ENCODE results near the gene STAG3. TPM values are rescaled to one million over a fixed set of nuclear protein-coding genes. Genes with fewer than 3 reads are reported as not detected.
"Not testable (repeated sequence)": the region's sequence is repeated elsewhere in the genome, so short reads cannot be mapped to it uniquely, and the experiment has no call there.

The STAG3 gene
- total RNA-seq, 3 donors from 2014 or later, result 3.3 to 5.8 (median 3.9) TPM

GRCh38 chr7:100257017-100257416 is 79.3 kb downstream of the STAG3 start:
- ATAC-seq, result no peak

GRCh38 chr7:100259984-100260383 is 82.3 kb downstream of the STAG3 start:
- not testable (repeated sequence) for H3K4me1 Mint-ChIP-seq (ENCODE audit: low read depth); H3K4me3 Mint-ChIP-seq; H3K9me3 Mint-ChIP-seq; DNase-seq; ATAC-seq; H3K36me3 Mint-ChIP-seq (ENCODE audit: insufficient read depth); H3K27me3 Mint-ChIP-seq (ENCODE audit: low read depth)

More at GRCh38 chr7:100257017-100257416, 79.3 kb downstream of the STAG3 start:
- no peaks in the 10 kb centered on the region for H3K9me3 Mint-ChIP-seq
- H3K4me3 Mint-ChIP-seq, result no peak overlapping the region
- H3K27me3 Mint-ChIP-seq (ENCODE audit: low read depth), result no peaks in the 10 kb centered on the region
- H3K4me1 Mint-ChIP-seq (ENCODE audit: low read depth), result no peaks in the 10 kb centered on the region
- DNase-seq, result no peak
- H3K36me3 Mint-ChIP-seq (ENCODE audit: insufficient read depth), result peaks cover 2% of the 10 kb centered on the region

- not testable (repeated sequence) for H3K9me3 Mint-ChIP-seq; H3K4me1 Mint-ChIP-seq (ENCODE audit: low read depth); H3K27me3 Mint-ChIP-seq (ENCODE audit: low read depth); DNase-seq; H3K36me3 Mint-ChIP-seq (ENCODE audit: insufficient read depth); H3K4me3 Mint-ChIP-seq; ATAC-seq
Measured at GRCh38 chr7:100262896-100263295, 85.2 kb downstream of the STAG3 start.

Other genes with a start within 250 kb of the STAG3 start
- gene GJC3, start 248.3 kb upstream of the STAG3 start, total RNA-seq, result under 1 TPM; 0.24 to 0.40 (median 0.29) TPM
- gene AZGP1, start 201.9 kb upstream of the STAG3 start, total RNA-seq, result under 1 TPM; 0.34 to 0.63 (median 0.46) TPM
- 10 to 100 TPM; 30.9 to 32.8 (median 32.3) TPM for gene ZKSCAN1, start 162.3 kb upstream of the STAG3 start, total RNA-seq
- 1 to 10 TPM; 8.5 to 9.9 (median 9.4) TPM for gene ZSCAN21, start 128.1 kb upstream of the STAG3 start, total RNA-seq
- 10 to 100 TPM; 18.8 to 21.8 (median 21.6) TPM for gene ZNF3, start 96.2 kb upstream of the STAG3 start, total RNA-seq
- gene COPS6, start 88.9 kb upstream of the STAG3 start, total RNA-seq, result 100 to 1,000 TPM; 105 to 120 (median 112) TPM
- 100 to 1,000 TPM; 471 to 592 (median 521) TPM for gene MCM7, start 76.5 kb upstream of the STAG3 start, total RNA-seq
- gene AP4M1, start 76.3 kb upstream of the STAG3 start, total RNA-seq, result 10 to 100 TPM; 13.4 to 16.0 (median 16.0) TPM
- 10 to 100 TPM; 67.3 to 74.2 (median 72.9) TPM for gene TAF6, start 58.6 kb upstream of the STAG3 start, total RNA-seq
- gene CNPY4, start 58.3 kb upstream of the STAG3 start, total RNA-seq, result 1 to 10 TPM; 6.6 to 8.6 (median 7.6) TPM
- gene MBLAC1, start 51.0 kb upstream of the STAG3 start, total RNA-seq, result 1 to 10 TPM; 3.0 to 4.8 (median 3.2) TPM
- gene LAMTOR4, start 29.0 kb upstream of the STAG3 start, total RNA-seq, result 100 to 1,000 TPM; 109 to 119 (median 115) TPM
- 10 to 100 TPM; 41.9 to 45.6 (median 43.6) TPM for gene TRAPPC14, start 19.2 kb upstream of the STAG3 start, total RNA-seq
- gene GAL3ST4, start 9.3 kb upstream of the STAG3 start, total RNA-seq, result 1 to 10 TPM in 1 of 3 donors, under 1 TPM in 2; 0.33 to 1.2 (median 0.40) TPM
- gene GPC2, start 537 bp upstream of the STAG3 start, total RNA-seq, result 1 to 10 TPM; 3.5 to 4.2 (median 4.1) TPM
- gene PVRIG, start 42.0 kb downstream of the STAG3 start, total RNA-seq, result 10 to 100 TPM; 21.9 to 37.1 (median 27.8) TPM
- gene SPDYE3, start 129.8 kb downstream of the STAG3 start, total RNA-seq, result not detected
- gene PILRB, start 180.2 kb downstream of the STAG3 start, total RNA-seq, result 10 to 100 TPM; 29.2 to 48.8 (median 34.3) TPM
- gene PILRA, start 195.6 kb downstream of the STAG3 start, total RNA-seq, result 1 to 10 TPM in 2 of 3 donors, under 1 TPM in 1; 0.38 to 6.6 (median 1.1) TPM